NOMO-1 (cell line): Measurements from ENCODE around the gene OVOL2.

Source experiments
- DNase-seq, 2 experiments: peaks; one replicate each; lab custom pipeline; 2025; ENCODE audit not compliant: unreplicated experiment in 2 of 2; lab: John Stamatoyannopoulos, UW

The OVOL2 gene

DNA sequence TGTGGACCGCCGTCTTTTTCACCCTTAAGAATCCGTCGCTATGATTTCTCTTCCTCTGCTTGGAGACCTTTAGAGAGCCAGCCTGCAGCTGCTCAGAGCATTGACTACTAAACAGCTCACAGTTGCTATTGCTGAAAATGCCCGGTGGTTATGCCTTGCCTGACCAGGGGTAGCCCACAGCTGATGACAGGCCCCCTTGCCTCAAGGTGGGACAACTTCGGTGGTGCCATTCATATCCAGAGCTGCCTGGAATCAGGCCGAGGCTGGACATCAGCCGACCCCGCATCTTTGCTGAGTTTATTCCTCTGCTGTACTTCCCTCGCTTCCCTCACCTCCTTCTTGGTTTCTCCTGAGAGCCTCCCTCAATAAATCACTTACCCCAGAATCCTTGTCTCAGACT lies 39.6 kb downstream of the OVOL2 start:
- no peak for DNase-seq

DNA sequence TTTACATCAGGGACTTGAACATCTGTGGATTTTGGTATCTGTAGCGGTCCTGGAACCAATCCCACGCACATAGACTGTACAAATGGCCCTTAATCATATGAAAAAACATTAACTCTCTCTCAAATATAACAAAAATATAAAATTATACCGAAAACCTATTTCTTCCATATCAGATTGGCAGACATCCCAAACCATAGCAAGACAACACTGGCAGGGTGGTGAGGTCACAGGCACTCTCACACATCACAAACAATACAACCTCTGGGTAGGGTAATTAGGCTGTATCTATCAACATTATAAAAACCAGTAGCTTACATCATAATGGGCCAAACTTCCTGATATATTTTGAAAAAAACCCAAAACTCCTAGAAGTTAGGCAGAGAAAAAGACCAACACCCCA lies 40.9 kb downstream of the OVOL2 start:
- DNase-seq: no peak

DNA sequence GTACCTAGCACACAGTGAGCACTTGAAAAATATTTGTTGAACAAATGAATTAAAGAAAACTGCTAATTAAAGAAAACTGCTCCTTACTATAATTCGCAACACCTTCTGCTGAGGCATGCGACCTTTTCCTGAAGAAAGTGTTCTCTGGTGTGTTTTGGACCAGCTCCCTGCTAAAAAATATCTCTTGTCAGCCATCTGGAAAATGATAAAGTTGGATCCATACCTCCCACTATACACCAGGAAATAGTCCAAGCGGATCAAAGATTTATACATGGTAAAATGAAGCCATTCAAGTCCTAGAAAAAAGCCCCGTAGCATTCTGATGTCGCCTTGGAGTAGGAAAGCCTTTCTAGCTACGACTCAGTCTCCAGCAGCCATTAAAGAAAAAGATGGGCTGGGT lies 43.3 kb downstream of the OVOL2 start:
- no peak for DNase-seq

DNA sequence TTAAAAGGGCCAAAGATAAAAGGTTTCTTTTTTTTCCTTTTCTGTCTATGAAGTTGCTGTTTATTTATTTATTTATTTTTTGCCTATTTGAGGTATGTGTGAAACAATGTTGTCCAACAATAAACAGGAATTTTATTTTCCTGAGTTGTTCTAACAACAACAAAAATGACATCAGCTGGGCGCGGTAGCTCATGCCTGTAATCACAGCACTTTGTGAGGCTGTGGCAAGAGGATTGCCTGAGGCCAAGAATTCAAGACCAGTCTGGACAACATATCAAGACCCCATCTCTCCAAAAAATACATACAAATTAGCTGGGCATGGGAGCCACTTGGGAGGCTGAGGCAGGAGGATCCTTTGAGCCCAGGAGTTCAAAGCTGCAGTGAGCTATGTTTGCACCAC lies 44.8 kb downstream of the OVOL2 start:
- DNase-seq: no peak

DNA sequence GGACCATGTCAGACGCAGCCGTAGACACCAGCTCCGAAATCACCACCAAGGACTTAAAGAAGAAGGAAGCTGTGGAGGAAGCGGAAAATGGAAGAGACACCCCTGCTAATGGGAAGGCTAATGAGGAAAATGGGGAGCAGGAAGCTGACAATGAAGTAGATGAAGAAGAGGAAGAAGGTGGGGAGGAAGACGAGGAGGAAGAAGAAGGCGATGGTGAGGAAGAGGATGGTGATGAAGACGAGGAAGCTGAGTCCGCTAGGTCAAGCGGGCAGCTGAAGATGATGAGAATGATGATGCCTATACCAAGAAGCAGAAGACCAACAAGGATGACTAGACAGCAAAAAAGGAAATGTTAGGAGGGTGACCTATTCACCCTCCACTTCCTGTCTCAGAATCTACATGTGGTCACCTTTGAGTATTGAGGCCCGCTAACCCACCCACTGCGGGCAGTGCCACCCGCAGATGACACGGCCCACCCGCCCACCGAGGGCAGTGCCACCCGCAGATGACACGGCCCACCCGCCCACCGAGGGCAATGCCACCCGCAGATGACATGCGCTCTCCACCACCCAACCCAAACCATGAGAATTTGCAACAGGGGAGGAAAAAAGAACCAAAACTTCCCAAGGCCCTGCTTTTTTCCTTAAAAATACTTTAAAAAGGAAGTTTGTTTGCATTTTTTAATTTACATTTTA lies 45.6 kb downstream of the OVOL2 start:
- no peak for DNase-seq

DNA sequence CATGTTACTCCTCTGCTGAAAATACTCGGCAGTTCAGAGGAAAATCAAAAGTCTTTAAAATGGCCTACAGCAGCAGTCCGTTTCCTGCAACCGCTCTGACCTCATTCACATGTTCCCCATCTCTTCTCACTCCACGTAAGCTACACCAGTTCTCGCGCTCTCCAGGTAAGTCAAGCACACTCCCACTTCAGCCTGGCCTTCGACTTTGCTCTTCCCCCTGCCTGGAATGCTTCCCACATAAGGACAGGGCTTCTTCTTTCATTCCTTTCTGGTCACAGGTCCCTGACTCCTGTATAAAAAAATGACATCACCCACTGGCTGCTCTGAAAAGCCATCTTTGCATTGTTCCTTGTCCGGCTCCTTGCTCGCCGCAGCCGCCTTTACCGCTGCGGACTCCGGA lies 46.2 kb downstream of the OVOL2 start:
- no peak for DNase-seq

DNA sequence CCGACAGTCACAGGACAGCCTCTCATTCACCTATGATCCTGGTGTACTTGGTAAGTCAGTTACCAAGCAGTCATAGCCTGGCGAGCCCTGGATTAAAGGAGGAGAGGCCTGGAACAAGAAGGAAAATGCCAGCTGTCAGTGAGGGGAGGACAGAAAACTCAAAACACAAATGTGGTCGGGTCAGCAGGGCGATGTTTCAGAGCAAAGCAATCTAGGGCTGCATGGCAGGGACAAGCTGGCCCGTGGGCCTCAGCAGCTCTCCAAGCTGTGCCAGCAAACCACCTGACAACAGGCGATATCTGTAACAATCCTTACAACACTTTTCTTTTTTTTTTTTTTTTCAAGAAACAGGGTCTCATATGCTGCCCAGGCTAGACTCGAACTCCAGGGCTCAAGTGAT lies 48.6 kb downstream of the OVOL2 start:
- no peak for DNase-seq

DNA sequence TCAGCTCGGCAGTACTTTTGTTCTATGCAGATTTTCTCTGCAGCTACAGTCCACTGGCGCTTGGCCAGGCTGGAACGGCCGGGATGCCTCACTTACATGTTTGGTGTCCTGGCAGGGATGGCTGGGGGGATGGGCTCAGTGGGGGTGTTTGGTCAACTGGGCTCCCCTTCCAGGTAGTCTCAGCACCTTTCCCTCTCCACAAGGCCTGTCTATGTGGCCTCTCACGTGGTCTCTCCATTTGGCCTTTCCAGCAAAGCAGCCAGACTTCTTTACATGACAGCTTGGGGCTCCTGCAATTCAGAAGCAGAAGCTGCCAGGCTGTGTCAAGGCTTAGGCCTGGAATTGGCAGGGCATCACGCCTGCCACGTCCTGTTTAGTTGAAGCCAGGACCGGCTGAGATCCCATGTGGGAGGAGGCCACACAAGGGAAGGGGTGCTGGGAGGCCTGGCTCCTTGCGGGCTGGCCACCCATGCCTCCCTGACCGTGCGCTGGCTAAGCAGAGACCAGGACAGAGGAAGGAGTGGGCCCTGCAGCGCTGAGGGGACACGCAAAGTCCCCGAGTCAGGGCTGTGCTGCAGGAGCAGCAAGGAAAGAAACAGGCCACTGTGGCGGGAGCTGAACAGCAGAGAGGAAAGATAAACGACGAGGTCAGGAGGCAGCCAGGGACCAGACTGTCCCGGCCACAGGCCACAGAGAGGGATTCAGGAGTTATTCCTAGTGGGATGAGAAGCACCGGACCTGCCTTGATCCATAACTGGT lies 50.0 kb downstream of the OVOL2 start:
- DNase-seq: no peak

DNA sequence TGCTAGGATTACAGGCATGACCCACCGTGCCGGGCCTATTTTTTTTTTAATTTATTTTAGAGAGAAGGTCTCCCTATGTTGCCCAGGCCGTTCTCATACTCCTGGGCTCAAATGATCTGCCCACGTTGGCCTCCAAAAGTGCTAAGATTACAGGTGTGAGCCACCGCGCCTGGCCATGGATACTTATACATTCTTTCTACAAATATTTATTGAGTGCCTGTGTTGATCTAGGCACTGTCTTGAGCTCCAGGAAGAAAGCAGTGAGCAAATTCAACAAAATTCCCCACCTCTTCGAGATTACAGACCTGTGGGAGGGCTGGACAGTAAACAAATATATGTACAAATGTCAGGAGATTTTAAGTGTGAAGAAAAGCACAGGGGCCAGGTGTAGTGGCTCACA lies 51.0 kb downstream of the OVOL2 start:
- DNase-seq: no peak

DNA sequence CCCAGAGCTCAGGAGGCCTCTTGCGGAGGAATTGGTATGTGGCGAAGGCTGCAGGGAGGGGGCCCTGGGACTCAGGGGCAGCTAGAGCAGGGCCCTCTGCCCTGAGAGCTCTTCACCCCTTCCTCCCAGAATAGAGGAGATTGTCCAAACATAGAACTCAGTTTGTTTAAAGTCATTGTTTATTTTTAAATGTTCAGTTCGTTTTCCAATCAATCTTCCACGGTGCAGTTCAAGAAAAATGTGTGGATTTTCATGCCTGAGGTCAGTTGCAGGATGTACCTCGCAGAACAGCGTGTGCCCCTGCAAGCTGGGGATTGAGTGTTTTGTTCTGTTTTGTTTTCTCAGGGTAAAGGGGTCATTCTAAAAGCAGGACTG lies 51.7 kb downstream of the OVOL2 start:
- DNase-seq: no peak

DNA sequence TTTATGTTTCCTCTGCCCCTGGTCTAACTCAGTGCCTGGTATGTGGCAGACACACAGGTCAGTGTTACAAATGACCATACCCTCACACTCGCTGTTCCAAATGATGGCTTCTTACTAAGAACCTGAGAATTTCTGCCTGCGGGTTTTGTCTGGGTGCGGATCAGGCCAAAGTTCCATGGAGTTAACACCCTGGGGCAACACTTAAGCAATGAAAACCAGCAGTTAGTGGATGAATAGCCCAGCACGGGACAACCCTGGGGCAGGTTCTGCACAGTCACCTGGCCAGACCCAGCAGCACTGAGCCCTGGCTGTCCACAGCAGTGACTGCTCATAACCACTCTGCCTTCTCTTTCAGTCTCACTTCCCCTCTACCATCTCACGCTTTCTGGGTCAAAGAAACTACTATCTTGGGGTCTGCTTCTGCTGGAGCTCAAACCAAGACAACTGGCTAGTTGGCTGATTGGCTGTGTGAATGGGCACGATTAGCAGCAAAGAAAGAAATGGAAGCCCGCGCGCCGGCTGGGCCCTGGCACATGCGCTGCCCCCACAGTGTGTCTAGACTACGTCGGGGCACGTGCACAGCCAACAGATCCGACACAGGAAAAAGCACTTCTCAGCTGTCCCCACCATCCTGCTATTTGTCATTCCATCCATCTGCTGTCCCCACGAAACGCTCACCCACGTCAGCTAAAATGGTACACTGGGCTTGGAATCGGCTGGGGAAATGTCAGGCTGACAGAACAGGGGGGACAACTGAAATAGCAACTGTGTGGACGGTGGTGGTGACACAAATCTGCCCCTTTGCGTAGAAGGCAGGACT lies 52.3 kb downstream of the OVOL2 start:
- DNase-seq: peak in 1 of 2 experiments; percentile 36

DNA sequence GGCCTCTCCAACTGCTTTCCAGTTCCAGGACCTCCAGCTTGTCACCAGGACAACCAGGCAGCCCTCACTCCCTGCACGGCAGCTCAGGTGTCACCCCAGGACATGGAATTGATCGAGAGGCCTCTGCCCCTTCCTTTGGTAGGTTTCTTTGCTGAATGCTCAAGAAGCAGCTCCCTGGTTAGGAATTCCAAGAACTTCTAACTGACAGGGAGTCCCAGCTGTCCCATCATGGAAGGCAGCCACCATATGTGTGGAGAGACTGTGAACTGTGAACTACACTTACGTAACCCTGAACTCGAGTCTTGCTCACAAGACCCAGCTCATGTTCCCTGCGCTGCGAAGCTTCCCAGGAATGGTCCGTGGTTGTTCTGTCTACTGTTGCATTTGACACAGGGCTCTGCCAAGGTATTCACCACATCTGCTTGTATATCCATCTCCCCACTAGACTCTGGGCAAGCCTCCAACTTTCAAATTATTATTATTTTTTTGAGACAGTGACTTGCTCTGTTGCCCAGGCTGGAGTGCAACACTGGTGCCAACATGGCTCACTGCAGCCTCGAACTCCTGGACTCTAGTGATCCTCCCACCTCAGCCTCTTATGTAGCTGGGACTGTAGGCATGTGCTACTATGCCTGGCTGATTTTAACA lies 53.2 kb downstream of the OVOL2 start:
- no peak for DNase-seq

DNA sequence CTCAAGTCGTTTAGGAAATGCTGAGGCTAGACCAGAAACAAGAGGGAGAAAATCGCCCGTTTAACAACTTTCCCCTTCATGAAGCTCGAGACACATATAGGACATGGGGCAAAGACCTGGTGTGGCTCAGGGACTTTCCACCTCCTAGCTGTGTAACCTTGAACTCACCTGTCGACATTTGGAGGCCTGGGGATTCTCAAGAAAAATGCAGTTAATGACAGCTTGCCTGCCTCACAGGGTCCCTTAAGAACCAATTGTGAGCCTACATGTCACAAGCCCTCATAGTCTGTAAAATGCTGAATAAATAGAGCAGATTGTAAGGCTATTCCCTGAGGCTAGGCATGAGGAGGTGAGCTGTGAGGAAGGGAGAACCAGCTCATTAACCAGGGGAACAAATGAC lies 53.8 kb downstream of the OVOL2 start:
- DNase-seq: no peak

DNA sequence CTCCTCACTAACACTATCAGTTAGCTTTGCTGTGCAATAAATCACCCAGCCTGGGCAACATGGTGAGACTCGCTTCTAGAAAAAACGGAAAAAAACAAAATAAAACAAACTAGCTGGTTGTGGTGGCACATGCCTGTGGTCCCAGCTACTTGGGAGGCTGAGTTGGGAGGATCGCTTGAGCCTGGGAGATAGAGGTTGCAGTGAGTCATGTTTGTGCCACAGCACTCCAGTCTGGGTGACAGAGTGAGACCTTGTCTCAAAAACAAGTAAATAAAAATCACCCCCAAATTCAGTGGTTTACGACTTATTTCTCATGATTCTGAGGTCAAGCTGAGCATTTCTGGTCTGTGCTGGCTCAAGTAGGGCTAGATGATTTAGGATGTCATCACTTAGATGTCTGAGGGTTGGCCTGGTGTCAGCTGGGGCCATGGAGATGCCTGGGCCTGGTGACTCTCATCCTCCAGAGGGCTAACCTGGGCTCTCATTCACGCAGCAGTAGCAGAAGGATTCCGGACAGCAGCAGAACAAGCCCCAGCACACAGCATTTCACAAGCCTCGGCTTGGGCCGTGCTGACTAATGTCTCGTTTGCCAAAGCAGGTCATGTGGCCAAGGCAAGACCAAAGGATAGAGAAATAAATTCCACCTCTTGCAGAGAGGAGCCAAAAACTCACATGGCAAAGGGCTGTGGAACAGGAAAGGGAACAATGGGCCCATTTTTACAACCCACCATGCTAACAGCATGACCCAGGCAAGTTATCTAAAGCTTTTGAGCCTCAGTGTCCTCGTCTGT lies 56.4 kb downstream of the OVOL2 start:
- no peak for DNase-seq

DNA sequence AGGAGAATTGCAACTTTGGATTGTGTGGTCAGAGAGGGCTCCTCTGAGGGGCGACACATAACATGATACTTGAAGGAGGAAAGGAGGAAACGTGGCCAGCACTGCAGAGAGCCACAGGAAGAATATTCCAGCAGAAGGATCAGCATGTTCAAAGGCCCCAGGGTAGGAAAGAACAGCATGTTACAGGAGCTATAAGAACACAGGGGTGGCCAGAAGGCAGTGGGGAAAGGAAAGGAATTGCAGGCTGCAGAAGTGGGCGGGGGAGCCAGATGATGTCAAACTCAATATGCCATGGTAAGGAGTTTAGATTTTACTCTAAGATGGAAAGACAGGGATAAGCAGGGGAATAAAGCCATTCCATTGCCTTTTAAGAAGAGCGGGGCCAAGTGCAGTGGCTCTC lies 58.1 kb downstream of the OVOL2 start:
- DNase-seq: no peak

DNA sequence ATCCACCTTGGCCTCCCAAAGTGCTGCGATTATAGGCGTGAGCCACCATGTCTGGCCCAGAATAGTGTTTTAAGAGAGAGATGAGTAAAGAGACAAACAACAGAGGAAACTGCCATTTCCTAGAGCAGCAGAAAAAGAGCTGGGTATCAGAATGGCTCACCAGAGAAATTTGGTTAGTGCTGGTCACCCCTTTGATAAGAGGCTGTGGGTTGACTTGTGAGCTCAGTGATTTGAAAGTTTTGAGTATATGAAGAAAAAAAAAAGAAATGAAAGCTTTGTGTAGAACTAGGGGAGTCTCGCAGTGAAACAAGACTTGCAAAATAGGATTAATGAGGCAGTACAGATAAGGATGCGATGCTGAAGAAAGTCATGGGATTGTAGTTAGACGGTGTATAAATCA lies 59.3 kb downstream of the OVOL2 start:
- no peak for DNase-seq

DNA sequence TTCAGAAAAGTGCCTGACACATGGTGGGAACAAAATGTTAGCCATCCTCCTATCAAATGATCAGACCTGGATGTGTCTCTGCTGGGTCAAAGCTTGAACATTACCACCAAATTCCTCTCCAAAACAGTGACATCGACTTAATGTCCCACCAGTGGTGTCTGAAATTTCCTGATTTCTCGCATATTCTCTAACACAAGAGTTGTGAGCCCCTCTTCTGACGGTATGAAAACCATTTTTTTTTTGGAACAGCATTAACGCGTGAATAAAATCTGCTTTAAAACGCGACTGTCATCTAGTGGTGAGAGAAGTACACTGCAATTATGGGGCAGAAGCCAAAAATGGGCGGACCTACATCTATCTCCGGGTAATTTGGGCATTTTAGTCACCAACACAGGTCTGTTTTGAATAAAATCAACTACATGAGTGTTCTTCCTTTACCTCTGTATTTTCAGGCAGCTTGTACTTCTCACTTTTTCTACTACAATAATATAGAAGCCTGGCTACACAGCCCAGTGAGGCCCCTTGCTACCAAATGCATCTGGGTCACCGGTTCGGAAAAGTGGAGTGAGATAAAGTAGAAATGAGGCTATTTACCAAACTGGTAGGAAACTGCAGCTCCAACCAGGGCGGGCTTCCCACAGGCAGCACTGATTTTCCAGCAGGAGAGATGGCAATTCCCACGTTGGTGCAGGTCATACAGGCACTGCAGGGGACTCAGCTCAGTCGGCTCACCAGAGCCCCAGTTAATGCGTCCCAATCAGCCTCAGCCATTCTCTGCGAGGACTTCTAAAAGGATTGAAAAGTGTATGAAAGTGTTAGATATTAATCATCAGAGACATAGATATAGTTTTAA lies 61.5 kb downstream of the OVOL2 start:
- DNase-seq: peak; percentile 22 to 64

DNA sequence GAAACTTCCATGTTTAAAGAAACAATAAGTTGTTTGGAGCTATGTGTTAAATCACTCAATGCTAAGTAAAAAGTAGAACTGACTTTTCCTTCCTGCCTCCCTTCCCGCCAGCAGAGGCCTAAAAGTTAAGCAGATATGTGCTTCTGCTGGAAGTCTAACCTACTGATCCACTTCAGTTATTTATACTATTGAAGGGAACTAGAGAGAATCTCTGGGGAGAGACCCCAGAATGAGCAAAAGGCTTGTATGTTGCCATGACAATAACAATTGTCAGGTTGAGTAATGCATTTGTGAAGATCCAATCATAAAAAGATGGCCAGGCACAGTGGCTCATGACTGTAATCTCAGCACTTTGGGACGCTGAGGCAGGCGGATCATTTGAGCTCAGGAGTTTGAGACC lies 64.2 kb downstream of the OVOL2 start:
- no peak for DNase-seq

DNA sequence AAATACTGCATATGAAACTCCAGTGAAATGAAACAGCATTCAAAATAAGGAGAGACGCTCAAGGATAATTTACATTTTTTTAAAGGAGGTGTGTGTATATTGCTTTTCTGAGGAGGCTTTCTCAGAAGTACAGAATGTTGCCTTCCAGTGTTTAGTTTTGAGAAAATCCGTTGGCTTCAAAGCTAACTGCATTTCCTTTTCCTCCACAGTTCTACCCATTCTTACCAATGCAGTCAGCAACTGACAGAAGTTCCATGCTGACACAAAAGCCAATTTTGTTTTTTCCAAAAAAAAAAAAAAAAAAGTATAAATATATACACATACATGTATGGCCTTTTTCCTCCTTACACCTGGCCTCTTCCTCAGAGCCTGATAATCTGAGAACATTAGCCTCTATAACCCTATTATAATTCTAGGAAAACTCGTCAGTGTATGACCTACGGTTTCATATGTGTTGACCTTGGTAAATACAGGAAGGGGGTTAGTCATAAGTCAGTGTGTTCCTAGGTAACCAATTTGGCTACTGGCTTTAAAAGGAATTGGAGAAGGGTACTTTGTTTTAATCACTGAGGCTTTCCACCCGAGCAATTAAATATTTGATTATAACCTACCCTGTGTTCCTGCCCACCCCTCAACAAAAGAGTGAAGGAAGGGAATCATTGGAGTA lies 64.7 kb downstream of the OVOL2 start:
- DNase-seq: no peak
